GM12873 (cell line): Measurements from ENCODE around the gene SMIM5.

Experiments used
- CTCF ChIP-seq: IDR thresholded peaks from 2 replicates; pipeline ENCODE4 v1.5.1; 2012; ENCODE audit warnings: low read depth, mild to moderate bottlenecking, moderate library complexity, low read length, control low read depth; ENCODE audit not compliant: insufficient read depth; ENCODE audit errors: missing control alignments

Gene SMIM5

GRCh38 chr17:75596320-75597087 is 36.7 kb upstream of the SMIM5 start:
- TF ChIP-seq CTCF, result no peak

DNA sequence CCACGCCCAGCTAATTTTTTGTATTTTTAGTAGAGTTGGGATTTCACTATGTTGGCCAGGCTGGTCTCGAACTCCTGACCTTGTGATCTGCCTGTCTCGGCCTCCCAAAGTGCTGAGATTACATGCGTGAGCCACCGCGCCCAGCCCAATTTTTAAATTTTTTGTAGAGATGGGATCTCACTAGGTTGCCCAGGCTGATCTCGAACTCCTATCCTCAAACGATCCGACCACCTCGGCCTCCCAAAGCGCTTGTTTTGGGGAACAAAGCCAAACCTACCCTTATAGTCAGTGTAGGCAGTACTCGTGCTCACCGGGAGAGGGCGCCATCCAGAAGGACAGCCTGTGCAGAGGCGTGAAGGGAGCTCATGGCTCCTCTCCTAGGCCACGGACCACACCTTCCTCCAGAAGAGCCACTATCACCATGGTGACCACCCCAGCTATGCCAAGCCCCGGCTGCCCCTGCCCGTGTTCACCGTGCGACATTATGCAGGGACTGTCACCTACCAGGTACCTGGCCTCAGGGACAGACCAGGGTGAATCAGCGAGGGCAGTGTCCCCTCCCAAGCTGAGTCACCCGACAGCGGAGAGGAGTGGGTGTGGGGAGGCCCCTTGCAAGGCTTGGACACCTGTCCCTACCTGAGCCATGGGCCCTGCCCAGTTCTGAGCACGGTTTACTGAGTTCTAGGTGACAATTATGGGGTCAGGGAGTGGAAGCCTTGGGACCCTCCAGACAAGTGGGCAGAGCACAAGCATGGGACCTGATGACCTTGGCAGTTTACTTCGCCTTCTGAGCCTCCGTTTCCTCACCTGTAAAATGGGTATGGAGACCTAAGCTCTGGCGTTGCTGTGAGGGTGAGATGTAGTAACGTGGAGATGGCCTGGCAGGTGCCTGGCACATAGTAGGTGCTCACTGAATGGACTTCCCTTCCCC is 31.9 kb upstream of the SMIM5 start:
- TF ChIP-seq CTCF, result peak; percentile 96

- no peak for TF ChIP-seq CTCF
Observed at GRCh38 chr17:75602644-75603043, 30.6 kb upstream of the SMIM5 start.

DNA sequence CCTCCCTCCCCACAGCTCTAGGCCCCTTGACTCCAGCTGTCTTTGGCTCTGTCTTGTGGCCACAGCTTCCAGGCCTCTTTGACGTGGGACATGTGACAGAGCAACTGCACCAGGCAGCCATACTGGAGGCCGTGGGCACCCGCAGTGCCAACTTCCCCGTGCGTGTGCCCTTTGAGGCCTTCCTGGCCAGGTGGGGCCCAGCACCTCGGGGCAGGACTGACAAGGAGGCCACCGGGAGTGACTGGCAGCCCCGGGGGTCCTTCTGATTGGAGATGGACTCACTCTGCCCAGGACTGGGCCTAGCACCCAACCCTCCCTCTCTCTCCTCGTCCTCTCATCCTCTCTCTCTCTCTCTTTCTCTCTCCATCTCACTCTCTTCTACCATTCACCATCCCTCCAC is 30.1 kb upstream of the SMIM5 start:
- no peak for TF ChIP-seq CTCF

DNA sequence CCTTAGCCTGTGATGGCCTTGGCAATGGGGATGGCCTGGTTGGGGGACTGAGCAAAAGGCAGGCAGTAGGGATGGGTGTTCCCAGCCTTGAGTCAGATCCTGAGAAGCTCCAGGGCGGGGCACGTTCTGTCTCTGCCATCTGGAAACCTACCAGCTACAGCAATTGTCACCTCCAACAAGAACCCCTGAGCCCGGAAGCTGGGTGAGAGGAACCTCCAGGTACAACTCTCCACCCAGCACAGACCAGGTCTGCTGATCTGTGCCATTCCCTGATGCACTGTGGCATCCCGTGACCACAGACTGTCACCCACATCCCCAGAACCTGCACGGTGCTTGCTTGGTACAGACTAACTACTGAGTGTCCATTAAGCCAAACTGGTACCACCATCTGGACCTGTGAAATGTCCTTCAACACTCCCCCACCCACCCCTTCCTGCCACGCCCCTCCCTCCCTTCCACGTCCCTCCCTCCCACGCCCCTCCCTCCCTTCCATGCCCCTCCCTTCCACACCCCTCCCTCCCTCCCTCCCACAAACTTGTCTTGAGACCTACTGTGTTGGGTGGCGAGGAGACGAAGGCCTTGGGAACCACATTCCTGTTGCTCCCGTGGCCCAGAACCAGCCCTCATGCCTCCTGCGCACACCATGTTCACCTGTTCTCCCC is 29.1 kb upstream of the SMIM5 start:
- TF ChIP-seq CTCF, result no peak

DNA sequence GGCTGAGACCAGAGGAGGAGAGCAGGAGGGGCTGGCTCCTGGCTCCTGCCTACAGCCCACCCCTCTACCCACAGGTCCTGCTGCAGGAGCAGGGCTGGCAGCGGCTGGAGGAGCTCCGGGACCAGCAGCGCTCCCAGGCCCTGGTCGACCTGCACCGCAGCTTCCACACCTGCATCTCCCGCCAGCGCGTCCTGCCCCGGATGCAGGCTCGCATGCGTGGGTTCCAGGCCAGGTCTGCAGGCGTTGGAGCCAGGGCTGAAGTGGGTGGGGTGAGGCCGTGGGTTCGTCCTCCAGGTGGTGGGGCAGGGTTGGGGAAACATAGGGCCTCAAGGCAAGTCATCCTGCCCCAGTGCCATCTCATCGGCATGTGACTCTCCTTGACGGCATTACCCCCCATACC is 27.4 kb upstream of the SMIM5 start:
- TF ChIP-seq CTCF, result no peak

- no peak for TF ChIP-seq CTCF
Observed at GRCh38 chr17:75607086-75607485, 26.1 kb upstream of the SMIM5 start.
